ENCODE data around the gene PNPLA6. TPM values are rescaled to one million over a fixed set of nuclear protein-coding genes. Genes with fewer than 3 reads are reported as not detected.

PNPLA6 gene
- total and polyA plus RNA-seq, 3 experiments from 2014 or later: 17.1 to 117 (median 112) TPM

DNA sequence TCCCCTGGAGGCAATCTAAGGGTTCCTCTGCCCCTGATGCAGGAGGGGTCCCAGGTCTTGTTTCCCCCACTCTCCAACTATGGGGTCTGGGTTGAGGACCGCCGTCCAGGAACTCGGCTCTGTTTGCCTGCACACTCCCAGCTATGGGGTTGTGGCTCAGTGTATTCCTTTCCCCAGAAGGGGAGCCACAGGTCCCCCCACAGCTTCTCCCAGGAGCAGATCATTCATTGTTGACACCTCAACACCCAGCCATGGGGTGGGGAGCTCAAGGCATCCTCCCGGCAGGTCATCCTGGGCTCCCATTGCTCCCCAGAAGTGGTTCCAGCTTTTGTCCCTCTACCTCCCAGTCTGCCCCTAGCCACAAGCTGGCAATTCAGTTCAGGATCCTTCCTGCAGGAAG lies 18.6 kb upstream of the PNPLA6 start:
- Mint-ChIP-seq H3K36me3 (peaks cover 0 to 2% (median 0%) of the 10 kb centered on the region in 3 donors), H3K9me3 (peaks cover 0 to 1% (median 0%) of the 10 kb centered on the region in 5 donors), H3K4me3 (peak overlapping the region; percentile 68 to 82 (median 79)), H3K27me3 (peaks cover 18 to 20% of the 10 kb centered on the region in 2 donors), H3K4me1 (peaks cover 17 to 20% (median 17%) of the 10 kb centered on the region in 3 donors), H3K27ac (peak overlapping the region in 4 of 8 donors; percentile 32 to 80 (median 61))
- DNase-seq: no peak
- H3K9me3 ChIP-seq (ENCODE audit: low read length): no peaks in the 10 kb centered on the region
- POLR2A ChIA-PET: interaction anchor here (0.5 kb wide), 1 partner anchor 36 kb away, joined by 5 read pairs; no protein-coding TSS in a partner anchor
- H3K4me1 ChIP-seq (ENCODE audit: insufficient read depth, low read length): peaks cover 8% of the 10 kb centered on the region
- no peak overlapping the region for H3K4me3 ChIP-seq (ENCODE audit: low read length)
- CTCF ChIA-PET: interaction anchor here (1.4 to 1.5 kb wide), 2 partner anchors 52 to 415 kb away, joined by 4 read pairs; no protein-coding TSS in a partner anchor
- peak overlapping the region; percentile 4 for H3K27ac ChIP-seq (ENCODE audit: low read depth, low read length)
- no peaks in the 10 kb centered on the region for H3K27me3 ChIP-seq (ENCODE audit: insufficient read depth, low read length, poor library complexity, severe bottlenecking)
- no peaks in the 10 kb centered on the region for H3K36me3 ChIP-seq (ENCODE audit: insufficient read depth, low read length)

DNA sequence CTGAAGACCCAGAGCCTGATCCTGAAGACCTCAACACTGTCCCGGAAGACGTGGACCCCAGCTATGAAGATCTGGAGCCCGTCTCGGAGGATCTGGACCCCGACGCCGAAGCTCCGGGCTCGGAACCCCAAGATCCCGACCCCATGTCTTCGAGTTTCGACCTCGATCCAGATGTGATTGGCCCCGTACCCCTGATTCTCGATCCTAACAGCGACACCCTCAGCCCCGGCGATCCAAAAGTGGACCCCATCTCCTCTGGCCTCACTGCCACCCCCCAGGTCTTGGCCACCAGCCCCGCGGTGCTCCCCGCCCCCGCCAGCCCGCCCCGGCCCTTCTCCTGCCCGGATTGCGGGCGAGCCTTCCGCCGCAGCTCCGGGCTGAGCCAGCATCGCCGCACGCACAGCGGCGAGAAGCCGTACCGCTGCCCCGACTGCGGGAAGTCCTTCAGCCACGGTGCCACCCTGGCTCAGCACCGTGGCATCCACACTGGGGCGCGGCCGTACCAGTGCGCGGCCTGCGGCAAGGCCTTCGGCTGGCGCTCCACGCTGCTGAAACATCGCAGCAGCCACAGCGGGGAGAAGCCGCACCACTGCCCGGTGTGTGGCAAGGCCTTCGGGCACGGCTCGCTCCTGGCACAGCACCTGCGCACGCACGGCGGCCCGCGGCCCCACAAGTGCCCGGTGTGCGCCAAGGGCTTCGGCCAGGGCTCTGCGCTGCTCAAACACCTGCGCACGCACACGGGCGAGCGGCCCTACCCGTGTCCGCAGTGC lies 16.0 kb upstream of the PNPLA6 start:
- H3K27ac Mint-ChIP-seq: peak overlapping the region in 1 of 8 donors; percentile 52
- peak overlapping the region in 3 of 7 donors; percentile 36 to 73 (median 53) for H3K4me3 Mint-ChIP-seq
- Histone ChIP-seq H3K36me3 (ENCODE audit: insufficient read depth, low read length) (no peaks in the 10 kb centered on the region), H3K4me1 (ENCODE audit: insufficient read depth, low read length) (peaks cover 22% of the 10 kb centered on the region), H3K27me3 (ENCODE audit: insufficient read depth, low read length, poor library complexity, severe bottlenecking) (no peaks in the 10 kb centered on the region), H3K27ac (ENCODE audit: low read depth, low read length) (no peak overlapping the region), H3K9me3 (ENCODE audit: low read length) (no peaks in the 10 kb centered on the region), H3K4me3 (ENCODE audit: low read length) (no peak overlapping the region)
- H3K4me1 Mint-ChIP-seq: peaks cover 27 to 32% (median 30%) of the 10 kb centered on the region in 3 donors
- H3K9me3 Mint-ChIP-seq: peaks cover 0 to 1% (median 0%) of the 10 kb centered on the region in 5 donors
- peaks cover 0 to 2% (median 0%) of the 10 kb centered on the region in 3 donors for H3K36me3 Mint-ChIP-seq
- H3K27me3 Mint-ChIP-seq: peaks cover 13 to 16% of the 10 kb centered on the region in 2 donors
- POLR2A ChIA-PET: no interaction called here
- no peak for DNase-seq
- CTCF ChIA-PET: interaction anchor here (0.6 kb wide), 1 partner anchor 14 kb away, joined by 3 read pairs; no protein-coding TSS in a partner anchor

DNA sequence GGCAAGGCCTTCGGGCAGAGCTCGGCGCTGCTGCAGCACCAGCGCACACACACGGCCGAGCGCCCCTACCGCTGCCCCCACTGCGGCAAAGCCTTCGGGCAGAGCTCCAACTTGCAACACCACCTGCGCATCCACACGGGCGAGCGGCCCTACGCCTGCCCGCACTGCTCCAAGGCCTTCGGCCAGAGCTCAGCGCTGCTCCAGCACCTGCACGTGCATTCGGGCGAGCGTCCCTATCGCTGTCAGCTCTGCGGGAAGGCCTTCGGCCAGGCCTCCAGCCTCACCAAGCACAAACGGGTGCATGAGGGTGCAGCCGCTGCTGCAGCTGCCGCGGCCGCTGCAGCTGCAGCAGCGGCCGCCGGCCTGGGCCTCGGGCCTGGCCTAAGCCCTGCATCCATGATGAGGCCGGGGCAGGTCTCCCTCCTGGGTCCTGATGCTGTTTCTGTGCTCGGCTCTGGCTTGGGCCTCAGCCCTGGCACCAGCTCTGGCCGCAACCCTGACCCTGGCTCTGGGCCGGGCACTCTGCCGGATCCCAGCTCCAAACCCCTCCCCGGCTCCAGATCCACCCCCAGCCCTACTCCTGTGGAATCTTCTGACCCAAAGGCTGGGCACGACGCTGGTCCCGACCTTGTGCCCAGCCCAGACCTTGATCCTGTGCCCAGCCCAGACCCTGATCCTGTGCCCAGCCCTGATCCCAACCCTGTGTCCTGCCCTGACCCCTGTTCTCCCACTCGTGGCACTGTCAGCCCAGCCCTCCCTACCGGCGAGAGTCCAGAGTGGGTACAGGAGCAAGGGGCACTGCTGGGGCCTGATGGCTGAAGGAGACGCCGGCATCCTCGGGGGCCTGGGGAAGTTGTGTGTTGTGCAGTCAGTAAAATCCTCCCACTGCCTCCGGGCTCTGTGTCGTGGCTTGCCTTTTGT lies 15.1 kb upstream of the PNPLA6 start:
- H3K36me3 Mint-ChIP-seq: peaks cover 0 to 2% (median 0%) of the 10 kb centered on the region in 3 donors
- peaks cover 8 to 13% of the 10 kb centered on the region in 2 donors for H3K27me3 Mint-ChIP-seq
- Histone ChIP-seq H3K36me3 (ENCODE audit: insufficient read depth, low read length) (no peaks in the 10 kb centered on the region), H3K27me3 (ENCODE audit: insufficient read depth, low read length, poor library complexity, severe bottlenecking) (no peaks in the 10 kb centered on the region), H3K4me3 (ENCODE audit: low read length) (no peak overlapping the region), H3K9me3 (ENCODE audit: low read length) (no peaks in the 10 kb centered on the region), H3K27ac (ENCODE audit: low read depth, low read length) (no peak overlapping the region), H3K4me1 (ENCODE audit: insufficient read depth, low read length) (peaks cover 22% of the 10 kb centered on the region)
- H3K9me3 Mint-ChIP-seq: peaks cover 0 to 1% (median 0%) of the 10 kb centered on the region in 5 donors
- peak overlapping the region in 1 of 7 donors; percentile 46 for H3K4me3 Mint-ChIP-seq
- H3K4me1 Mint-ChIP-seq: peaks cover 26 to 30% (median 29%) of the 10 kb centered on the region in 3 donors
- no peak for DNase-seq
- H3K27ac Mint-ChIP-seq: no peak overlapping the region
- CTCF ChIA-PET: interaction anchor here (0.6 to 4.5 kb wide), 2 partner anchors 13 to 15 kb away, joined by 3 to 35 read pairs; partner anchors contain the start of gene PNPLA6
- POLR2A ChIA-PET: interaction anchor here (0.6 kb wide), 1 partner anchor 507 kb away, joined by 6 read pairs; no protein-coding TSS in a partner anchor

DNA sequence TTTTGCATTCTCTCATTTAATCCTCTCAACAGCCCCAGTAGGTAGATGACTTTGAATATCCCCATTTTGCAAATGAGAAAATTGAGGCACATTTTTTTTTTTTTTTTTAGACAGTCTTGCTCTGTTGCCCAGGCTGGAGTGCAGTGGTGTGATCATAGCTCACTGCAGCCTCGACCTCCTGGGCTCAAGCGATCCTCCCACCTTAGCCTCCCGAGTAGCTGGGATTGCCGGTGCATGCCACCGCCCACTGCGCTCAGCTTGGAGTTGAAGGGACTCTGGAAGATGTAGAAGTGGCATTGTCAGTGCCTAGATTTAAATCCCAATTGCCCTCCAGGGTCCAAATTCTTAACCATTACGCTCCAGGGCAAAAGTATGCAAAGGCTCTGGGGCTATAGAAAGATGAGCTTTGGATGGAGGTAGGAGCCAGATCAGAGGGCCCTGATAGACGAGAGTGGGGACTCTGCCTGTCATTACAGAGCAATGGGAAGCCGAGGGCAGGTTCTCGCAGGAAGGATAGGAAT lies 13.9 kb upstream of the PNPLA6 start:
- Mint-ChIP-seq H3K4me3 (peak overlapping the region; percentile 74 to 91 (median 83)), H3K27me3 (peaks cover 3 to 10% of the 10 kb centered on the region in 2 donors), H3K9me3 (no peaks in the 10 kb centered on the region), H3K4me1 (peaks cover 22 to 25% (median 23%) of the 10 kb centered on the region in 3 donors), H3K36me3 (peaks cover 0 to 11% (median 0%) of the 10 kb centered on the region in 3 donors), H3K27ac (peak overlapping the region in 6 of 8 donors; percentile 81 to 89 (median 87))
- H3K36me3 ChIP-seq (ENCODE audit: insufficient read depth, low read length): no peaks in the 10 kb centered on the region
- no peaks in the 10 kb centered on the region for H3K9me3 ChIP-seq (ENCODE audit: low read length)
- no peaks in the 10 kb centered on the region for H3K27me3 ChIP-seq (ENCODE audit: insufficient read depth, low read length, poor library complexity, severe bottlenecking)
- DNase-seq: no peak
- POLR2A ChIA-PET: interaction anchor here (0.6 to 2.3 kb wide), 3 partner anchors 13 to 506 kb away, joined by 3 to 20 read pairs (median 6); partner anchors contain the start of genes PET100, PNPLA6 and XAB2
- peaks cover 19% of the 10 kb centered on the region for H3K4me1 ChIP-seq (ENCODE audit: insufficient read depth, low read length)
- CTCF ChIA-PET: interaction anchor here (1.4 to 4.5 kb wide), 3 partner anchors 10 to 172 kb away, joined by 3 to 35 read pairs (median 5); partner anchors contain the start of gene PNPLA6
- no peak overlapping the region for H3K27ac ChIP-seq (ENCODE audit: low read depth, low read length)
- H3K4me3 ChIP-seq (ENCODE audit: low read length): peak overlapping the region; percentile 33

DNA sequence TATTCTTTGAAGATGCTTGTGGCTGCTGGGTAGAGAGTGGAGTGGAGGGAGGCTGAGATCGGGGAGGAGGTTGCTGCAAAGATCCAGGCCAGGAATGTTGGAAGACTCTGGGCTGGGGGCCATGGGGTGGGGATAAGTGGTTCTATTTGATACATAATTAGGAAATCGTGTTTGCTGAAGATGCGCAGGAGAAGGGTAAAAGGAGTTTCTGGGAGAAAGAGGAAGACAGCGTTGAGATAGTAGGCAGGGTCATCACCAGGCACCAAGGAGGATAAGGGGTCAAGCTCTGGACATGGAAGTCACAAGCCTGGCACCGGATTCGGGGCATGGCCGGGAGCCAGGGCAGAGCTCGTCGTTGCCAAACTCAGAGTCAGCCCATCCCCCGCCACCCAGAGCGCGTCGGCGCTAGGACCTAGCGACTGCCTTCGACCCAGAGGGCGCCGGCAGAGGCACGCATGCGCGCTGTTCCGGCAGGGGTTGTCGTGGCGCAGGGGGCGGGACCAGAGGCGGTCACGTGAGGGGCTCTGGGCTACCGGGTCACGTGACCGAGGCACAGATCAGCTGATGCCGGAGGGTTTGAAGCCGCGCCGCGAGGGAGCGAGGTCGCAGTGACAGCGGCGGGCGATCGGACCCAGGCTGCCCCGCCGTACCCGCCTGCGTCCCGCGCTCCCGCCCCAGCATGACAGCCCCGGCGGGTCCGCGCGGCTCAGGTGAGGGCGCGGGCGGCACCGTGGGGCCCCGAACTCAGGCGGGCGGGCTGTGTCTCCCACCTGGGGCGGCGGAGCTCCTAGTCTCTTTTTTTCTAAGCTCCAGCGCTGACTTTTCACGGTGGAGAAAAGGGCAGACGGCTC lies 13.2 kb upstream of the PNPLA6 start, which contains the start of gene MCOLN1:
Gene MCOLN1 (plus strand): TSS at position 553 of the 851 bp plus-strand sequence. CDS start 127 bp downstream, at position 680.
- Histone ChIP-seq H3K27ac (ENCODE audit: low read depth, low read length) (no peak within 1 kb of the TSS), H3K27me3 (ENCODE audit: insufficient read depth, low read length, poor library complexity, severe bottlenecking) (no peaks in the 10 kb centered on the region), H3K4me3 (ENCODE audit: low read length) (peak within 1 kb of the TSS; percentile 33), H3K36me3 (ENCODE audit: insufficient read depth, low read length) (no peaks in the 10 kb centered on the region), H3K9me3 (ENCODE audit: low read length) (no peaks in the 10 kb centered on the region), H3K4me1 (ENCODE audit: insufficient read depth, low read length) (peaks cover 17% of the 10 kb centered on the region)
- Mint-ChIP-seq H3K36me3 (peaks cover 0 to 16% (median 0%) of the 10 kb centered on the region in 3 donors), H3K9me3 (no peaks in the 10 kb centered on the region), H3K4me3 (peak within 1 kb of the TSS; percentile 74 to 91 (median 83)), H3K4me1 (peaks cover 16 to 18% (median 17%) of the 10 kb centered on the region in 3 donors), H3K27ac (peak within 1 kb of the TSS; percentile 54 to 89 (median 86)), H3K27me3 (peaks cover 3 to 10% of the 10 kb centered on the region in 2 donors)
- DNase-seq: peak; percentile 98 to 100 (median 99)
- ChIA-PET CTCF (interaction anchor here (1.0 to 4.5 kb wide), 5 partner anchors 11 to 422 kb away, joined by 3 to 35 read pairs (median 4); partner anchors contain the start of genes PNPLA6 and TIMM44), POLR2A (interaction anchor here (0.5 to 2.3 kb wide), 4 partner anchors 13 to 797 kb away, joined by 3 to 20 read pairs (median 4); partner anchors contain the start of genes PET100, PEX11G, PNPLA6 and XAB2)

DNA sequence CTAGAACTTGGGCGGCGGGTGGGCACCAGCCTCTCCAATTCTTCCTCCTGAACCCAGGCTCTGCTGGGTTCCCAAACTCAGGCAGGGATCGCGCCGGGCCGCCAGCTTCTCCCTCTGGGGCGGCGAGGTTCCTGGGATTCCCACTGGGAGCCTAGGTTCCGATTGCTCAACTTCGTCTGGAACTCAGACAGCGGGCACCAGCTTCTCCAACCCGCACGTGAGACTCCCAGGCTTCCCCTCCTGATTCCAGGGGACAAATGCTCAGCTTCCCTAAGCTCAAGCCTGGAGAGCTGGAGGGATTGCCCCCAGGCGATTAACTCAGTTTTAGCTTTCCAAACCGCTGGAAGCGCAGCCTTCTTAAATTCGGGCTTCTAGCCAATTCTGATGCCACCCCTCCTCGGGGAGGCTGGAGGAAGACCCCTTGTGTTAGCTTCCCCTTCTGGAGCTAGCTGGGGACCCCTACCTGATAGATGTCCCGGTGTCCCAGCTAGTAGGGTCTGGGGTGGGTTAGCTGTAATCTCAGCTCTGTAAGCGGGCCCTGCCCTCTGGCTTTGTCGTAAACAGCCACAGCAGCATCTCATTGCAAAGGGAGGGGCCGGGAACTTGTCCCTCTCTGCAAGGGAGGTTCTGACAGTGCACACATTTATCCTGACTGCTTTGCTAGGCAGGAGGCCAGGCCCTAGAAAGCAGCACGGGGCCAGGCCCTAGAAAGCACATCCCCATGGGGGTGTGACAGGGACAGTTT lies 12.4 kb upstream of the PNPLA6 start:
- H3K4me3 ChIP-seq (ENCODE audit: low read length): peak overlapping the region; percentile 33
- no peak for DNase-seq
- peak overlapping the region in 4 of 8 donors; percentile 22 to 88 (median 58) for H3K27ac Mint-ChIP-seq

More for the DNA sequence above, 12.4 kb upstream of the PNPLA6 start:
- no peak overlapping the region for H3K27ac ChIP-seq (ENCODE audit: low read depth, low read length)
- no peaks in the 10 kb centered on the region for H3K36me3 ChIP-seq (ENCODE audit: insufficient read depth, low read length)
- no peaks in the 10 kb centered on the region for H3K27me3 ChIP-seq (ENCODE audit: insufficient read depth, low read length, poor library complexity, severe bottlenecking)
- ChIA-PET CTCF (interaction anchor here (0.7 to 4.5 kb wide), 6 partner anchors 10 to 421 kb away, joined by 3 to 35 read pairs (median 4); partner anchors contain the start of genes PNPLA6, TIMM44 and TRAPPC5), POLR2A (interaction anchor here (0.5 to 2.3 kb wide), 4 partner anchors 12 to 796 kb away, joined by 3 to 20 read pairs (median 4); partner anchors contain the start of genes PET100, PEX11G, PNPLA6 and XAB2)
- Mint-ChIP-seq H3K27me3 (peaks cover 0 to 6% of the 10 kb centered on the region in 2 donors), H3K9me3 (no peaks in the 10 kb centered on the region), H3K4me3 (peak overlapping the region; percentile 50 to 86 (median 70)), H3K36me3 (peaks cover 0 to 17% (median 0%) of the 10 kb centered on the region in 3 donors), H3K4me1 (peaks cover 13 to 17% (median 14%) of the 10 kb centered on the region in 3 donors)
- peaks cover 17% of the 10 kb centered on the region for H3K4me1 ChIP-seq (ENCODE audit: insufficient read depth, low read length)
- H3K9me3 ChIP-seq (ENCODE audit: low read length): no peaks in the 10 kb centered on the region

Data from CD8-positive, alpha-beta memory T cell (primary cell).